ENCODE results near the gene GLT6D1. TPM values are rescaled to one million over a fixed set of nuclear protein-coding genes. Genes with fewer than 3 reads are reported as not detected.

Gene GLT6D1
- total and polyA plus RNA-seq, 2 of the 8 experiments (the other 6 are each of a cell fraction or from before 2014, with no cell fraction given) = 1.3 to 2.1 TPM

DNA sequence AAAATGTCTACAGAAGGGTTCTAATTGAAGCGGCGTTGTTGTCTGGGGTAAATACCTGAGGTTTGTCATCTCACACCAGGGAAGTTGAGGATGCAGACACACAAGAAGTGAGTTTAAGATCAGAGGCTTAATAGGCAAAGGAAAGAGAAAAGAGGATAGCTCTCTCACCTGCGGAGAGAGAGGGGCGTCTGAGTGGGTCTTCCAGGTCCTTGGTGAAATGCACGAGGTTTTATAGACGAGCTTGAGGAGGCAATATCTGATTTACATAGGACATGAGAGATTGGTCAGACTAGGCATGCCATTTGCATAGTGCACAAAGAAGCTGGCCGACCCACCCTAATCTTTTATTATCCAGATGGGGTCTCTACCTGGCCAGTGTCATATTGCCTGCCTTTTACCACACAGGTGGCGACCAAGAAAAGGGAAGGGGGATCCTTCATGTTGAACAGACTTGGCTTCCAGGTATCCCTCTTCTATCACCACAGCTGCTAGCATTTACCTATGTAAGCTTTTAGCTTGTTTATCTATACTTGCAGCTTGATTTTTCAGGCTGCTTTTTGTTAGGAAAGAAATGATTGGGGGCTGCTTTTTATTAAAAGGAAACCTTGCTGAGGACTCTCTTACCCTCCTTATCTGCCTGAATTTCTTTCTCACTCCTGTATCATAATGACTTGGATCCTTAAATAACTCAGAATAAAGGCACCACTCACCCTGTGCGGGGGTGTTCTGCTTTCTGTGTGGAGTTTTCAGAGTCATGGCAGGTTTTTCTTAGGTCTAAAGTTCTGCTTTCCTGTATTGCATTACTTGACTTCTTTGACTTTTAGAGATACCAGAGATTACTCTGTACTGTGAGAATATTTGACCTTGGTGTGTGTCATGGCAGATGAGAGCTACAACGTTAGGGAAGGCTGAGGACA is 9.4 kb upstream of the GLT6D1 start (continued):
- TF ChIP-seq NANOG (IDR thresholded peaks at IDR 0.05; ENCODE audit: insufficient read depth, low read depth, low read length, poor library complexity, severe bottlenecking) = no peak
- TF ChIP-seq BCL11A (IDR thresholded peaks at IDR 0.05; ENCODE audit: low read depth in 2 of 2, low read length in 2 of 2) = no peak
- no peak for TF ChIP-seq CEBPB (IDR thresholded peaks at IDR 0.05; ENCODE audit: low read depth, low read length)
- TF ChIP-seq SP2 (IDR thresholded peaks at IDR 0.05; ENCODE audit: low read length) = no peak
- TF ChIP-seq, protein P1, sequence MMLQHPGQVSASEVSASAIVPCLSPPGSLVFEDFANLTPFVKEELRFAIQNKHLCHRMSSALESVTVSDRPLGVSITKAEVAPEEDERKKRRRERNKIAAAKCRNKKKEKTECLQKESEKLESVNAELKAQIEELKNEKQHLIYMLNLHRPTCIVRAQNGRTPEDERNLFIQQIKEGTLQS (IDR thresholded peaks at IDR 0.05; ENCODE audit: insufficient read depth, low read depth, low read length) = no peak
- no peak for TF ChIP-seq RNF2 (IDR thresholded peaks at IDR 0.05; ENCODE audit: borderline replicate concordance, low read depth, low read length, missing control alignments, poor library complexity, severe bottlenecking)
- TF ChIP-seq, protein P2, sequence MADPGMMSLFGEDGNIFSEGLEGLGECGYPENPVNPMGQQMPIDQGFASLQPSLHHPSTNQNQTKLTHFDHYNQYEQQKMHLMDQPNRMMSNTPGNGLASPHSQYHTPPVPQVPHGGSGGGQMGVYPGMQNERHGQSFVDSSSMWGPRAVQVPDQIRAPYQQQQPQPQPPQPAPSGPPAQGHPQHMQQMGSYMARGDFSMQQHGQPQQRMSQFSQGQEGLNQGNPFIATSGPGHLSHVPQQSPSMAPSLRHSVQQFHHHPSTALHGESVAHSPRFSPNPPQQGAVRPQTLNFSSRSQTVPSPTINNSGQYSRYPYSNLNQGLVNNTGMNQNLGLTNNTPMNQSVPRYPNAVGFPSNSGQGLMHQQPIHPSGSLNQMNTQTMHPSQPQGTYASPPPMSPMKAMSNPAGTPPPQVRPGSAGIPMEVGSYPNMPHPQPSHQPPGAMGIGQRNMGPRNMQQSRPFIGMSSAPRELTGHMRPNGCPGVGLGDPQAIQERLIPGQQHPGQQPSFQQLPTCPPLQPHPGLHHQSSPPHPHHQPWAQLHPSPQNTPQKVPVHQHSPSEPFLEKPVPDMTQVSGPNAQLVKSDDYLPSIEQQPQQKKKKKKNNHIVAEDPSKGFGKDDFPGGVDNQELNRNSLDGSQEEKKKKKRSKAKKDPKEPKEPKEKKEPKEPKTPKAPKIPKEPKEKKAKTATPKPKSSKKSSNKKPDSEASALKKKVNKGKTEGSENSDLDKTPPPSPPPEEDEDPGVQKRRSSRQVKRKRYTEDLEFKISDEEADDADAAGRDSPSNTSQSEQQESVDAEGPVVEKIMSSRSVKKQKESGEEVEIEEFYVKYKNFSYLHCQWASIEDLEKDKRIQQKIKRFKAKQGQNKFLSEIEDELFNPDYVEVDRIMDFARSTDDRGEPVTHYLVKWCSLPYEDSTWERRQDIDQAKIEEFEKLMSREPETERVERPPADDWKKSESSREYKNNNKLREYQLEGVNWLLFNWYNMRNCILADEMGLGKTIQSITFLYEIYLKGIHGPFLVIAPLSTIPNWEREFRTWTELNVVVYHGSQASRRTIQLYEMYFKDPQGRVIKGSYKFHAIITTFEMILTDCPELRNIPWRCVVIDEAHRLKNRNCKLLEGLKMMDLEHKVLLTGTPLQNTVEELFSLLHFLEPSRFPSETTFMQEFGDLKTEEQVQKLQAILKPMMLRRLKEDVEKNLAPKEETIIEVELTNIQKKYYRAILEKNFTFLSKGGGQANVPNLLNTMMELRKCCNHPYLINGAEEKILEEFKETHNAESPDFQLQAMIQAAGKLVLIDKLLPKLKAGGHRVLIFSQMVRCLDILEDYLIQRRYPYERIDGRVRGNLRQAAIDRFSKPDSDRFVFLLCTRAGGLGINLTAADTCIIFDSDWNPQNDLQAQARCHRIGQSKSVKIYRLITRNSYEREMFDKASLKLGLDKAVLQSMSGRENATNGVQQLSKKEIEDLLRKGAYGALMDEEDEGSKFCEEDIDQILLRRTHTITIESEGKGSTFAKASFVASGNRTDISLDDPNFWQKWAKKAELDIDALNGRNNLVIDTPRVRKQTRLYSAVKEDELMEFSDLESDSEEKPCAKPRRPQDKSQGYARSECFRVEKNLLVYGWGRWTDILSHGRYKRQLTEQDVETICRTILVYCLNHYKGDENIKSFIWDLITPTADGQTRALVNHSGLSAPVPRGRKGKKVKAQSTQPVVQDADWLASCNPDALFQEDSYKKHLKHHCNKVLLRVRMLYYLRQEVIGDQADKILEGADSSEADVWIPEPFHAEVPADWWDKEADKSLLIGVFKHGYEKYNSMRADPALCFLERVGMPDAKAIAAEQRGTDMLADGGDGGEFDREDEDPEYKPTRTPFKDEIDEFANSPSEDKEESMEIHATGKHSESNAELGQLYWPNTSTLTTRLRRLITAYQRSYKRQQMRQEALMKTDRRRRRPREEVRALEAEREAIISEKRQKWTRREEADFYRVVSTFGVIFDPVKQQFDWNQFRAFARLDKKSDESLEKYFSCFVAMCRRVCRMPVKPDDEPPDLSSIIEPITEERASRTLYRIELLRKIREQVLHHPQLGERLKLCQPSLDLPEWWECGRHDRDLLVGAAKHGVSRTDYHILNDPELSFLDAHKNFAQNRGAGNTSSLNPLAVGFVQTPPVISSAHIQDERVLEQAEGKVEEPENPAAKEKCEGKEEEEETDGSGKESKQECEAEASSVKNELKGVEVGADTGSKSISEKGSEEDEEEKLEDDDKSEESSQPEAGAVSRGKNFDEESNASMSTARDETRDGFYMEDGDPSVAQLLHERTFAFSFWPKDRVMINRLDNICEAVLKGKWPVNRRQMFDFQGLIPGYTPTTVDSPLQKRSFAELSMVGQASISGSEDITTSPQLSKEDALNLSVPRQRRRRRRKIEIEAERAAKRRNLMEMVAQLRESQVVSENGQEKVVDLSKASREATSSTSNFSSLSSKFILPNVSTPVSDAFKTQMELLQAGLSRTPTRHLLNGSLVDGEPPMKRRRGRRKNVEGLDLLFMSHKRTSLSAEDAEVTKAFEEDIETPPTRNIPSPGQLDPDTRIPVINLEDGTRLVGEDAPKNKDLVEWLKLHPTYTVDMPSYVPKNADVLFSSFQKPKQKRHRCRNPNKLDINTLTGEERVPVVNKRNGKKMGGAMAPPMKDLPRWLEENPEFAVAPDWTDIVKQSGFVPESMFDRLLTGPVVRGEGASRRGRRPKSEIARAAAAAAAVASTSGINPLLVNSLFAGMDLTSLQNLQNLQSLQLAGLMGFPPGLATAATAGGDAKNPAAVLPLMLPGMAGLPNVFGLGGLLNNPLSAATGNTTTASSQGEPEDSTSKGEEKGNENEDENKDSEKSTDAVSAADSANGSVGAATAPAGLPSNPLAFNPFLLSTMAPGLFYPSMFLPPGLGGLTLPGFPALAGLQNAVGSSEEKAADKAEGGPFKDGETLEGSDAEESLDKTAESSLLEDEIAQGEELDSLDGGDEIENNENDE (IDR thresholded peaks at IDR 0.05; ENCODE audit: insufficient replicate concordance, low read length) = no peak
- no peak for TF ChIP-seq BACH1 (IDR thresholded peaks at IDR 0.05; ENCODE audit: low read length)
- peak; percentile 92 for TF ChIP-seq TBP (IDR thresholded peaks at IDR 0.05; ENCODE audit: low read depth, low read length)

Measured in H1 (cell line).